ENCODE data around the gene CNTD1.

DNA sequence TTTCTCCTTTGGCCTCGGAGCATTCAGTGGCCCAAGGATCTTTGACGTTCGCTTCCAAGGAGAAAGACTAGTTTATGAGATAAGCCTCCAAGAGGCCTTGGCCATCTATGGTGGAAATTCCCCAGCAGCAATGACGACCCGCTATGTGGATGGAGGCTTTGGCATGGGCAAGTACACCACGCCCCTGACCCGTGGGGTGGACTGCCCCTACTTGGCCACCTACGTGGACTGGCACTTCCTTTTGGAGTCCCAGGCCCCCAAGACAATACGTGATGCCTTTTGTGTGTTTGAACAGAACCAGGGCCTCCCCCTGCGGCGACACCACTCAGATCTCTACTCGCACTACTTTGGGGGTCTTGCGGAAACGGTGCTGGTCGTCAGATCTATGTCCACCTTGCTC lies 53.7 kb downstream of the CNTD1 start:
- TF ChIP-seq GATA2 (IDR thresholded peaks at IDR 0.05; ENCODE audit: low read depth, low read length) (no peak), GATA3 (IDR thresholded peaks at IDR 0.05; ENCODE audit: low read depth, low read length) (no peak)
